Measurements from ENCODE around the gene STK11.

GRCh38 chr19:1264801-1265614, 59.4 kb downstream of the STK11 start:
- no peak for TF ChIP-seq CTCF (IDR thresholded peaks at IDR 0.05)
- TF ChIP-seq POLR2A (IDR thresholded peaks at IDR 0.05): no peak
